Esophagus muscularis mucosa (tissue), 3 donors: Measurements from ENCODE around the gene PCDHGC5.

Experiments used
- EP300 ChIP-seq: sonication (generic); formaldehyde crosslinking; IDR thresholded peaks from one replicate; pipeline ENCODE4 v1.6.1; 2017; ENCODE audit warnings: antibody characterized with exemption
- TF ChIP-seq, protein P1 (sequence below), 3 experiments: fragments of 200-600 bp in 2 of 3; fragments of 450-650 bp in 1 of 3; sonication (generic) in 2 of 3; IDR thresholded peaks; one replicate each; pipeline ENCODE4 v1.5.1; 2017 to 2019; ENCODE audit warnings: antibody characterized with exemption in 3 of 3, mild to moderate bottlenecking in 2 of 3, moderate library complexity in 1 of 3

DNA sequence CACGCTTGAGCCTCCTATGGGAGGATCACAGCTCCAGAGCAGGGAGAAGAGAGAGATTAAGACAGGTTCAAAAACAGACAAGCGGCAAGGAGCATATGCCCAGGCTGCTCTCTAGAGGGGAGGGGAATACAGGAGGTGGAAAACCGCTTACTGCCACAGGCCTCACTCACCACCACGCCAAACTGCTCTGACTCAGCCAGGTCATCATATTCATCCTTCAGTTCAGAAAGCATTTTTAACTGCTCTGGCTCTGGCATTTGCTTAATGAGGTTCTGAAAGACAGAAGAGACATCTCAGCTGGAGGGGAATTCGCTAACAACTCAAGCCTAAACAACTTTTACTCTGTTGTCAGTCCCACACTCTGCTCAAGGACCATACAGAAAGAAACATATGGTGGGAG, 40.1 kb downstream of the PCDHGC5 start:
- TF ChIP-seq EP300, result no peak
- TF ChIP-seq, protein P1, sequence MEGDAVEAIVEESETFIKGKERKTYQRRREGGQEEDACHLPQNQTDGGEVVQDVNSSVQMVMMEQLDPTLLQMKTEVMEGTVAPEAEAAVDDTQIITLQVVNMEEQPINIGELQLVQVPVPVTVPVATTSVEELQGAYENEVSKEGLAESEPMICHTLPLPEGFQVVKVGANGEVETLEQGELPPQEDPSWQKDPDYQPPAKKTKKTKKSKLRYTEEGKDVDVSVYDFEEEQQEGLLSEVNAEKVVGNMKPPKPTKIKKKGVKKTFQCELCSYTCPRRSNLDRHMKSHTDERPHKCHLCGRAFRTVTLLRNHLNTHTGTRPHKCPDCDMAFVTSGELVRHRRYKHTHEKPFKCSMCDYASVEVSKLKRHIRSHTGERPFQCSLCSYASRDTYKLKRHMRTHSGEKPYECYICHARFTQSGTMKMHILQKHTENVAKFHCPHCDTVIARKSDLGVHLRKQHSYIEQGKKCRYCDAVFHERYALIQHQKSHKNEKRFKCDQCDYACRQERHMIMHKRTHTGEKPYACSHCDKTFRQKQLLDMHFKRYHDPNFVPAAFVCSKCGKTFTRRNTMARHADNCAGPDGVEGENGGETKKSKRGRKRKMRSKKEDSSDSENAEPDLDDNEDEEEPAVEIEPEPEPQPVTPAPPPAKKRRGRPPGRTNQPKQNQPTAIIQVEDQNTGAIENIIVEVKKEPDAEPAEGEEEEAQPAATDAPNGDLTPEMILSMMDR (IDR thresholded peaks at IDR 0.05), result no peak
